Inflammatory macrophage treated with lipopolysaccharide for 4 hours (primary cell): Measurements from ENCODE around the gene MPND.
A peak's percentile ranks its signal among the peaks of the same experiment; 100 is the strongest.

Experiments
- DNase-seq: peaks from one replicate; pipeline ENCODE4 v3.0.0-alpha.2; 2020

The MPND gene

GRCh38 chr19:4368128-4368820 is 24.9 kb downstream of the MPND start:
- peak; percentile 50 for DNase-seq

DNA sequence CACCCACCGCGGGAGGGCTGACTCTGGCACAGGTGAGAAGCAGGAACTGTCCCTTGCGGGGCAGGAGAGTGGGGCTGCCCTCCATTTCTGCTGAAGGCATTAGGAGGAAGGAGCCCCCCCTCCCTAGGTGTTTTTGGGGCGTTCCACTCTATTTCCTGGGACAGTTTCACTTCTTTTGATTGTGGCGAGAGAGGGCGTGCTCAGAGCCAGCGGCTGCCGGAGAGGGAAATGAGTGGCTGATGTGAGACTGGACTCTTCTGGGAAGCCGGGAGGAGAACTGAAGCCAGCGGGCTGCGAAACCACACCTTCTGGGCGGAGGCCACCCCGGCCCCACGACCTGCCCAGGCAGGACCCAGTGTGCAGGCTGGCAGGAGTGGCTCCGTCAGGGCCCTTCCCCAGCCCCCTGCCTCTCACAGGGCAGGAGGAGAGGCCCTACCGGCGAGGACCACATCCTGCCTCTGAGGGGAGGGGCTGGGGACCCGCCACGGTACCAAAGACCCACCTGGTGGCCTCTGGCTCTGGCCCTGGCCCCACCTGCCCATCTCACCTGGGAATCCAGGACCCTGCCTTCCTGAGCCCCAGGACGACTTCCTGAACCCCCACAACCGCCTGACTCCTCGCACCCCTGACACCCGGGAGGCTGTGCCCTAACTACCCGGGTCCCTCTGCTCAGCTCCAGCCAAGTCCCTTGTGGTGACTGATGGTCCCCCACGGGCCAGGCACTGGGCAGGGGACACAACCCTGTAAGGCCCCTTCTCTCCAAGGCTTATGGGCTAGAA is 25.9 kb downstream of the MPND start:
- DNase-seq, result peak; percentile 86

DNA sequence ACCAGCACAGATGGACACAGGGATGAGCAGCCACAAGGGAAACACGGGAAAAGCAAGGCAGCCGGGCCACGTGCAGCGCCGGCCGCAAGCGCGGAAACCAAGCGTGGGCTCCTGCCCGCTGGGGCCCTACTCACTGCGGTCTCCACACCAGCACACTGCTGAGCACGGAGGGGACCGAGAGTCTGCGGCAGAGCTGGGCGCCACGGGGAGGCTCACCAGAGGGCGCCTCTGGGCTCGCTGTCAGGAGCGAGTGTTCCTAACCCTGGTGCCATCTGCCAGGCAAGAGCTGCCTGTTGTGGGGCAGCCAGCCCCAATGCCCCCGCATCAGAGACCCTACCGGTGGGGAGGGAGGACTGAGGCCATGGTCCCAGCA is 26.5 kb downstream of the MPND start:
- DNase-seq, result peak; percentile 79

- no peak for DNase-seq
Observed at GRCh38 chr19:4370418-4371041, 27.2 kb downstream of the MPND start.

DNA sequence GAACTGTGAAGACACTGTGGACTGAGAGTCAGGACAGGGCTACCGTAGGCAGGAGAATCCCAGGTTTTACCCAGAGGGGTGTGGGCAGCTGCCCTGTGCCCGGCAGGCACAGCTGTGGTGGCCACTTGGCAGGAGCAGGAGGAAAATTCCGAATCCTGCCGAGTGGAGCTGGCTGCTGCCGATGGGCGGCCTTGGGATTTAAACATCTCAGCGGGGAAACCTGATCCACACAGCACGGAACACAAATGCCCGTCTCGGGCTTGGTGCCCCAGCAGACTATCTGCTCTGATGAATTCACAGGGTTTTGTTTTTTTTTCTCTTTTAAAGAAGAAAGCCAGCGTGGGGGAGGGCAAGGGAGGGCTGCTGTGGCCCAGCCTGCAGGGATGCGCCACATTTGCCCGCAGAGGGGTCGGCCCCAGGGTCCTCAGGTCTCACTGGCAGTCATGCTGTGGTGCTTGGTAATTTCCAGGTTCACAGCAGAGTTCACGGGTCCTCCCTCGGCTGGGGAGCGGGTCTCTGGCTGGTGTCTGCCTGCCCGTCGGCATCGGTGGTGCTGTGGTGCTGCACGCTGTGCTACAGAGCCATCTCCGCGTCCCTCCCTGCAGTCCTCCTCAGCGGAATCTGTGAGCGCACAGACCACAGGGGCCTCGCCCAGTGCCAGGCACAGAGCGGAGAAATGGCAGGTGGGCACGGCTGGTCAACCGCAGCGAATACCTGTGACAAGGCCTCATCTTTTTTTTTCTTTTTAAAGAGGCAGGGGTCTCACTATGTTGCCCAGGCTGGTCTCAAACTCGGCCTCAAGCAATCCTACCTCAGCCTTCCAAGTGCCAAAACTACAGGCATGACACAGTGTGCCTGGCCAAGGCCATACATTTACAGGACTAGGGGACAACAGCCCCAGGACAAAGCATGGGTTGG is 28.1 kb downstream of the MPND start:
- no peak for DNase-seq

DNA sequence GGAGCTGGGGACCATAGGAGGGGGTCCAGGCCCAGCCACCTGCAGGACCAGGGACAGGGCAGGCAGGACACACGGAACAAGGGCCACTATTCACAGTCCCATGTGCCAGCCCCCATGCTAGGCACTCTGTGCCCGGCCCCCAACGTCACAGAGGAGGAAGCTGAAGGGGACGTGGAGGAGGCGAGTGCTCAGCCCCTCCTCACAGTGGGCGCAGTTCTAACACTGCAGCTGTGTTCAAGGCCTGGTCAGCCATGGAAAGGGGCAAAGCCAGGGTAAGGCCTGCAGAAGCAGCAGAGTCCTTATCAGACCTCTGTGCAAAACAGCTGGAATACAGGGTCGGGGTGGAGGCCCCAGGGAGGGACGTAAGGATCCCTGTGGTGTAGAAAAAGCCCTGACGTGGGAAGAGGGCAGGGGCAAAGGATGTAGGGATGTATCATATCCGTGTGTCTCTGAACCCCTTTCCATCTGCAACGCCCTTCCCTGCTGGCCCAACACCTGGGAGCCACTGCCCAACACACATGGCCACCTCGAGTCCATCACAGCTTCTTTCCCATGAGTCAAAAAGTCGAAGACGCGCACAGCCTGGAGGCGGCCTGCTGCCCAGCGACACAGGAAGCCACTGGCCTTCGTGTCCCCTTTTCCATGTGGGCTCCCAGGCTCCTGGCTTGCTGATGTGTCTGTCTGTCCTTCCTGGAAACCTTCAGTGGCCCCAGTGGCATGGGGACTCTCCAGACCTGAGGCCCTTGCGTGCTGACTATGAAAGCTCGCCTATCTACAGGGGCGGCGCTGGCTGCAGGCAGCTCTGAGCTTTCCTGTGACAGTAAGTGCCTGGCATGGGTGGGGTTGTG is 29.0 kb downstream of the MPND start:
- no peak for DNase-seq

DNA sequence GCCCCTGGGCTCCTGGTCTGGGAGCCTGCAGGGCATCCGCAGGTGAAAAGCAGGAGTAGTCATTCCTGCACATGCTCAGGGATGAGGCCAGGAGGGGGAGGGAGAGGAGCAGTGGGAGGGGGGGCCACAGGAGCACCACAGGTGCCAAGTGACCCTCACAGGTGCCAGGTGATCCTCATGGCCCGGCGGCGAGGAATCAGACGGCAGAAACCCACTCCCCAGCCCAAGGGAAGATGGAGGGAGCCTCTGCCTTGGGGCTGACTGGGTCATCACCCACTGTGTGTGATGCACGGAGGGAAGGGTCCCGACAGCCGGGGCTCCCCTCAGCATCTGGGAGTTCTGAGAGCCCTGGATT is 29.6 kb downstream of the MPND start:
- DNase-seq, result no peak

DNA sequence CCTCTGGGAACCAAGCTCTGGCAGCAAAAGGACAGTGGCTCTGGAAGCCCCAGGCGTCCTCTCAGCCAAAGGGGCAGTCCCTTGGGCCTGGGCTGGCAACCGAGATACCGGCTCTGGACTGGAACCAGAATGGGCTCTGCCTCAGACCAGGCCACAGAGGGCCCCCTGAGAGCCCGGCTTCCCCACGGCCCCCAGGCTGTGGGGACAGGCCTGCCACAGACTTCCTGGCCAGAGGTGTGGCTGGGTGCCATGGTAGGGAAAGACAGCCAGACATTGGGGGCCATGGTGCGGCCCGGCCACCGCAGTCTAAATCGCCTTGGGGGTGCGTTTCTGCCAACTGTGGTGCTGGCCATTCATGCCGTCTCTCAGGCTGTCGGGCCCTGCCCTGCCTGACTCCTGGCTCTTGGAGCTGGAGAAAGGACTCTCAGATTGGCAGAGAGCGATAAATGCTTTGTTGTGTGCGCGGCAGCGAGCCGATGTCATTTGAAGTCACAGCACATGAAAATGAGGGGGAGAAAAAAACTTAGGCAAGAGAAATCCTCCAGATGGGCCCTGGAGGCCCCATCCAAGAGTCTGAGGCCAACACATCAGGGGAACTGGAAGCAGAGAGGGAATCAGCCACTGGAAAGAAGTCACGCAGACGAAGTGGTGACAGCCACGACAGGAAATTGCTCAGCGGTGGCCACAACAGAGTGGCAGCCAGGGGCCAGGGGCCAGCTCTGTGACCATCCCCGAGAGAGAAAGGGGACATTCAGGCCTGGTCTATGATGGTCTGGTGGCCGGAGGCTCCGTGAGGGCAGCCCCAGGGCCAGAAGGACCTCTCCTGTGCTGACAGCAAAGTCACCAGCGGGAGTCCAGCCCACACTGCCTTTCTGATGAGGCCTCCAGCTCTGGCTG is 30.5 kb downstream of the MPND start:
- peak; percentile 73 for DNase-seq

DNA sequence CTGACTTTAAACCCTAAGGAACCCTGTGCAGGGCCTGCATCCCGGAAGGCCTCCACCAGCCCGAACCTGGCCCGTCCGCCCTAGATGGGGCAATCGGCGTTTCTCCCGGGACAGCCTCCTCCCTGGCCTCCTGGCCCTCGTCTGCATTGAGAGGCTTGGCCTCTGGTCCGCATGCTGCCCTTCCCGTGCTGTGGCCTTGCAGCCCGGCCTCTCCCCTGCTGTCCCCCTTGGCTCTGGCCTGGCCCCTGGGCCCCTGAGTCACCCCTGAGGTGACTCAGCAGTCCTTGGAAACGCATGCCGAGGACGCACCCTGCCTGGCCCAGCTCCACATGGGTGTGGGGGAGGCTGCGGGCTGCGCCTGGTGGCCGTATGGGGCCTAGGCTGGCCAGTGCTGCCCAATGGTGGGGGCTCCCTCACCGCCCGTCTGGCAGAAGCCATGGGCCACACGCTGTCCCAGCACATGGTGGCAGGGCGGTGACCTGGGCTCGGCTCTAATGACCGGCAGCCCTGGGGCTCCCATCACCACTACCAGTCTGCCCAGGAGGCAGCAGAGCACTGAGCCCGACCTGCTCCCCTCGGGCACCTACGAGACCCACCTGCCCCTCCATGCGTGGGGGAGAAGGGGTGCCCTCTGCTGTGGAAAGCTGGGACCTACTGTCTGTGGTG is 31.3 kb downstream of the MPND start:
- peak; percentile 84 for DNase-seq

GRCh38 chr19:4375164-4376027 is 32.0 kb downstream of the MPND start:
- DNase-seq, result peak; percentile 41

GRCh38 chr19:4376028-4376670 is 32.8 kb downstream of the MPND start:
- no peak for DNase-seq

GRCh38 chr19:4376671-4376990 is 33.3 kb downstream of the MPND start:
- no peak for DNase-seq

DNA sequence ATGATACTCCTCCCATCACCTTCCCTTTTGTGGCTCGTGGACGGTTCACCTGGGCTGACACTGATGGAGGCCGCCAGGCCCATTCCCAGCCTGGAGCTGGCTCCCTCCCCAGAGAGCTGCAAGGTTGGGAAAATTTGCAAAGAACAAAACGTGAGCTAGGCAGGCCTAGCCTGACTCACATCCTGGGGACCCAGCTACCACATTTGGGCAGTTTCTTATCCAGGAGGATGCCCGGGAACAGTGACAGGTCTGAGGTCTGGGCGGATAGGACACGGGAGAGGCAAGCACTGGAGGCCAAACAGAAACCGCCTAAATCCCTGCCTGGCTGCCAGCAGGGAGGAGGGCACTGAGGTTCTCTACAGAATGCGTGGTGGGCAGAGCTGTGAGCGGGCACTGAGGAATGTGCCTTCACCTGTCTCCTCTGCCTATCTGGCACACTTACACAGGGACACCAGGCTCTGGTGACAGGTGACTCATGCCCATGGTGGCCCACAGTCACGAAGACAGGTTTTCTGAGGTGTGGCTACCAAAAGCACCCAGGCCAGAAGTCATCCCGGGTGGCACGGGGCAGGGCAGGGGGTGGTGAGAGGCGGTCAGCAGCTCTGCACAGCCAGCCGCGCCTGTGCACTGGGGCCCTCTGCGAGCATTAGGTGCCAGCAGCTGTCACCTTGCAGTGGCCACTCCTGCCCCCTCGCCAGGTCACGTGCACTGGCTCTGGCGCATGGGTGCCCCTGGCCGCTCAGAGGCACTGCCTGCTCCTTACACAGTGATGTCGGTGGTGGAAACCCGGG is 33.8 kb downstream of the MPND start:
- no peak for DNase-seq

DNA sequence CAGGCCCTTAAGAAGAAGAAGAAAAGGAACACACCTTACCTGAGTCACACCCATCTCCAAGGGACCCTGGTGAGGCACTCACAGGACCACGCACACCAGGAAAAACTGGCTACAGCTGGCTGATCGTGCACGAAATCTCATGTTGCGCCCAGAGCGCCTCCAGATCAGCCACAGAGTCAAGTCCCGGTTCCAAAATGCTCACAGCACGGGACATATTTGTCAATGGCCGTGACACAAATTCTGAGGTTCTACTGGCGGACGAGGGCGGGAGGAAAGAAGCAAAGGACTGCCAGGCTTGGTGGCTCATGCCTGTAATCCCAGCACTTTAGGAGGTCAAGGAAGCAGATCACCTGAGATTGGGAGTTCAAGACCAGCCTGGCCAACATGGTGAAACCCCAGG is 35.5 kb downstream of the MPND start:
- DNase-seq, result no peak

DNA sequence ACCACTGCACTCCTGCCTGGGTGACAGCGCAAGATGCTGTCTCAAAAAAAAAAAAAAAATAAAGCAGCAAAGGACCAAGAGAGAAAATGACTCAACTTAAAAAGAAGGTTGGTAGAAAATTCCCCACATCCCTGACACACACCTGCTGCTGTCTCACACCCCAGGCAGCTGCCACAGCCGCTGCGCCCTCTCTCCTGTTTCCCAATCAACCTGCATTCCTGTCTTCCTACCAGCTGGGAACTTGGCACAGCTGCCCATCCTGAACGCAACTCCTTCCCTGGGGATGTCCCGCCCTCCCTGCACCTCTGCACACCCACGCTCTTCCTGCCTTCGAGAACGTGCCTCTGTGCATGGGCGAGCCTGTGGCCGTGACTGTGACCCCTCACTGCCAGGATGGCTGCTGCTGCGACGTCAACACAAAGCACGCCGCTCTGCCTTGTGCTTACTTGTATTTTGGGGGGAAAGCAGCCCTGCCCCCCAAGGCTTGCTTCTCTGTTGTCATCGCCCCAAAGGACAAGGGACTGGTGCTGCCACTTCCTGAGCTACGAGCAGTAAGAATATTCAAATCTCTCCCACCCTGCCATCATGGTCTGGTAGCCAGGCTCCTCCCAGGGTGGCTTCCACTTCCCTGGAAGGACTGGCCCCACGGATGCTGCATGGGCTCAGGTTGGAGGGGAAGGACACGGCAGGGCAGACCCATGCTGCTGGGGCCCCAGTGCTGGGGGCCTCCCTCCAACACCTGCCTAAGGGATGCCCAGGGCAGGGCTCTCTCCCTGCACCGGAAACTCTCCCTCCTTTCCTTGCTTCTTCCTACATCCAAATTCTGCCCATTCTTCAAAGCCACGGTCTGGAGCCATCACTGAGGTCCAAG is 36.3 kb downstream of the MPND start:
- no peak for DNase-seq

- no peak for DNase-seq
Observed at GRCh38 chr19:4380254-4380727, 36.9 kb downstream of the MPND start.
